Trophoblast cell (in vitro differentiated cells and primary cell): Measurements from ENCODE around the gene FGF23.

Experiments
- DNase-seq, 2 donors: peaks; one replicate each; pipeline ENCODE4 v3.0.0-alpha.2; 2016
- H2AFZ ChIP-seq: 2 replicates; pipeline ENCODE4 v1.6.1; 2013; ENCODE audit warnings: low read length, moderate library complexity, mild to moderate bottlenecking; ENCODE audit not compliant: insufficient read depth, poor library complexity
- H2AK5ac ChIP-seq: 2 replicates; pipeline ENCODE4 v1.6.1; 2013; ENCODE audit warnings: mild to moderate bottlenecking, low read length
- H2BK120ac ChIP-seq: 2 replicates; pipeline ENCODE4 v1.6.1; 2013; ENCODE audit warnings: low read length, mild to moderate bottlenecking, moderate library complexity; ENCODE audit not compliant: insufficient read depth, poor library complexity
- H2BK12ac ChIP-seq: 2 replicates; pipeline ENCODE4 v1.6.1; 2013; ENCODE audit warnings: mild to moderate bottlenecking, low read length, moderate library complexity
- H2BK5ac ChIP-seq: 2 replicates; pipeline ENCODE4 v1.6.1; 2013; ENCODE audit warnings: low read length, low read depth, moderate library complexity, mild to moderate bottlenecking; ENCODE audit not compliant: poor library complexity
- H3K14ac ChIP-seq: 2 replicates; pipeline ENCODE4 v1.6.1; 2013; ENCODE audit warnings: mild to moderate bottlenecking, low read length
- H3K18ac ChIP-seq: 2 replicates; pipeline ENCODE4 v1.6.1; 2013; ENCODE audit warnings: mild to moderate bottlenecking, low read length
- H3K23ac ChIP-seq: 2 replicates; pipeline ENCODE4 v1.6.1; 2013; ENCODE audit warnings: low read length
- H3K27ac ChIP-seq: 2 replicates; pipeline ENCODE4 v1.5.1; 2013; ENCODE audit warnings: low read depth, mild to moderate bottlenecking, inconsistent platforms, low read length, moderate library complexity
- H3K27me3 ChIP-seq: 2 replicates; pipeline ENCODE4 v1.6.1; 2013; ENCODE audit warnings: inconsistent platforms, mild to moderate bottlenecking, low read length, moderate library complexity; ENCODE audit not compliant: insufficient read depth
- H3K36me3 ChIP-seq, 2 experiments: 1 replicate in 1 of 2; 2 replicates in 1 of 2; pipeline ENCODE4 v1.6.1; 2013; ENCODE audit warnings: low read length in 2 of 2, mild to moderate bottlenecking in 2 of 2, moderate library complexity in 1 of 2; ENCODE audit not compliant: insufficient read depth in 2 of 2, control insufficient read depth in 1 of 2
- H3K4ac ChIP-seq: 2 replicates; pipeline ENCODE4 v1.6.1; 2013; ENCODE audit warnings: low read depth, mild to moderate bottlenecking, low read length, moderate library complexity
- H3K4me1 ChIP-seq, 2 experiments: 1 replicate in 1 of 2; 2 replicates in 1 of 2; pipeline ENCODE4 v1.6.1; 2013; ENCODE audit warnings: low read length in 2 of 2, mild to moderate bottlenecking in 2 of 2, moderate library complexity in 1 of 2; ENCODE audit not compliant: insufficient read depth in 2 of 2, control insufficient read depth in 1 of 2
- H3K4me2 ChIP-seq: 2 replicates; pipeline ENCODE4 v1.6.1; 2013; ENCODE audit warnings: inconsistent platforms, mild to moderate bottlenecking, low read length, moderate library complexity
- H3K4me3 ChIP-seq: 2 replicates; pipeline ENCODE4 v1.5.1; 2013; ENCODE audit warnings: mild to moderate bottlenecking, low read depth, low read length, inconsistent platforms
- H3K79me1 ChIP-seq: one replicate; pipeline ENCODE4 v1.6.1; 2013; ENCODE audit warnings: low read length
- H3K79me2 ChIP-seq: 2 replicates; pipeline ENCODE4 v1.6.1; 2013; ENCODE audit warnings: low read length, mild to moderate bottlenecking; ENCODE audit not compliant: control insufficient read depth, insufficient read depth, poor library complexity
- H3K9ac ChIP-seq: 2 replicates; pipeline ENCODE4 v1.6.1; 2013; ENCODE audit warnings: mild to moderate bottlenecking, low read length
- H3K9me3 ChIP-seq: 2 replicates; pipeline ENCODE4 v1.6.1; 2013; ENCODE audit warnings: low read depth, mild to moderate bottlenecking, control low read depth, inconsistent platforms, low read length; ENCODE audit not compliant: insufficient read depth
- H4K12ac ChIP-seq: 2 replicates; pipeline ENCODE4 v1.6.1; 2013; ENCODE audit warnings: low read depth, mild to moderate bottlenecking, low read length, moderate library complexity
- H4K8ac ChIP-seq: 2 replicates; pipeline ENCODE4 v1.6.1; 2013; ENCODE audit warnings: low read depth, mild to moderate bottlenecking, low read length, moderate library complexity
- H4K91ac ChIP-seq: one replicate; pipeline ENCODE4 v1.6.1; 2013; ENCODE audit warnings: low read depth, mild to moderate bottlenecking, low read length, moderate library complexity
- WGBS: extraction: QIAGEN DNeasy Blood & Tissue Kit; methylation state at CpG from one replicate; pipeline ENCODE4 v1.1.7; 2013; ENCODE audit warnings: missing lambda C conversion rate; ENCODE audit not compliant: insufficient read length, insufficient coverage; ENCODE audit errors: extremely low coverage; 5-methylcytosine and 5-hydroxymethylcytosine counted together

The FGF23 gene

GRCh38 chr12:4370265-4370664 lies 9.2 kb downstream of the FGF23 start:
- no peaks in the 10 kb centered on the region for H3K4me1 ChIP-seq
- H2BK120ac ChIP-seq: no peak overlapping the region
- no peak overlapping the region for H3K18ac ChIP-seq
- H3K9me3 ChIP-seq: no peaks in the 10 kb centered on the region
- H2AFZ ChIP-seq: no peak overlapping the region
- H3K27me3 ChIP-seq: no peaks in the 10 kb centered on the region
- no peak for DNase-seq
- no peak overlapping the region for H4K12ac ChIP-seq
- H3K36me3 ChIP-seq: no peaks in the 10 kb centered on the region
- H4K8ac ChIP-seq: no peak overlapping the region
- H2BK5ac ChIP-seq: no peak overlapping the region
- H2AK5ac ChIP-seq: no peak overlapping the region
- H3K4me3 ChIP-seq: no peak overlapping the region
- no peaks in the 10 kb centered on the region for H3K79me2 ChIP-seq
- H3K14ac ChIP-seq: no peak overlapping the region
- no peak overlapping the region for H3K9ac ChIP-seq
- H3K23ac ChIP-seq: no peak overlapping the region
- whole genome bisulfite sequencing: no CpG with 5 or more reads among the region's 31 CpGs
- H2BK12ac ChIP-seq: no peak overlapping the region
- H3K79me1 ChIP-seq: no peaks in the 10 kb centered on the region
- no peak overlapping the region for H3K4me2 ChIP-seq
- H3K4ac ChIP-seq: no peak overlapping the region
- H3K27ac ChIP-seq: no peak overlapping the region
- H4K91ac ChIP-seq: no peak overlapping the region

GRCh38 chr12:4369548-4369947 lies 10.0 kb downstream of the FGF23 start:
- Histone ChIP-seq H3K18ac (no peak overlapping the region), H2AK5ac (no peak overlapping the region), H3K4me1 (no peaks in the 10 kb centered on the region), H3K4ac (no peak overlapping the region), H4K91ac (no peak overlapping the region), H3K79me1 (no peaks in the 10 kb centered on the region), H3K23ac (no peak overlapping the region), H4K12ac (no peak overlapping the region), H2BK5ac (no peak overlapping the region), H2BK120ac (no peak overlapping the region), H3K9ac (no peak overlapping the region), H3K79me2 (no peaks in the 10 kb centered on the region), H3K14ac (no peak overlapping the region), H2AFZ (no peak overlapping the region), H3K9me3 (no peaks in the 10 kb centered on the region), H3K27ac (no peak overlapping the region), H2BK12ac (no peak overlapping the region), H3K4me2 (no peak overlapping the region), H3K36me3 (no peaks in the 10 kb centered on the region), H3K27me3 (no peaks in the 10 kb centered on the region), H3K4me3 (no peak overlapping the region), H4K8ac (no peak overlapping the region)
- WGBS: no CpG with 5 or more reads among the region's 4 CpGs
- no peak for DNase-seq

- H3K4me2 ChIP-seq: no peak overlapping the region
- H4K8ac ChIP-seq: no peak overlapping the region
- no peak overlapping the region for H3K9ac ChIP-seq
- no peak overlapping the region for H4K91ac ChIP-seq
- H2BK12ac ChIP-seq: no peak overlapping the region
- H3K18ac ChIP-seq: no peak overlapping the region
- no peak overlapping the region for H2BK120ac ChIP-seq
- H3K14ac ChIP-seq: no peak overlapping the region
- no peak for DNase-seq
- no peak overlapping the region for H2AK5ac ChIP-seq
- H3K36me3 ChIP-seq: no peaks in the 10 kb centered on the region
- no peak overlapping the region for H3K4me3 ChIP-seq
- H3K79me2 ChIP-seq: no peaks in the 10 kb centered on the region
- H3K9me3 ChIP-seq: no peaks in the 10 kb centered on the region
- H3K79me1 ChIP-seq: no peaks in the 10 kb centered on the region
- H3K4me1 ChIP-seq: no peaks in the 10 kb centered on the region
- no CpG with 5 or more reads among the region's 2 CpGs for WGBS
- no peak overlapping the region for H2BK5ac ChIP-seq
- H2AFZ ChIP-seq: no peak overlapping the region
- no peaks in the 10 kb centered on the region for H3K27me3 ChIP-seq
- H3K4ac ChIP-seq: no peak overlapping the region
- H3K27ac ChIP-seq: no peak overlapping the region
- H4K12ac ChIP-seq: no peak overlapping the region
- no peak overlapping the region for H3K23ac ChIP-seq
These were observed 13.4 kb downstream of the FGF23 start for GRCh38 chr12:4366090-4366489.

GRCh38 chr12:4356041-4356327 lies 23.5 kb downstream of the FGF23 start:
- no peak overlapping the region for H3K14ac ChIP-seq
- H3K4me2 ChIP-seq: no peak overlapping the region
- no peak overlapping the region for H2BK120ac ChIP-seq
- no peak overlapping the region for H4K8ac ChIP-seq
- no peak overlapping the region for H4K91ac ChIP-seq
- no peaks in the 10 kb centered on the region for H3K79me1 ChIP-seq
- H4K12ac ChIP-seq: no peak overlapping the region
- H2AFZ ChIP-seq: no peak overlapping the region
- no peaks in the 10 kb centered on the region for H3K79me2 ChIP-seq
- no peak overlapping the region for H3K18ac ChIP-seq
- H3K27me3 ChIP-seq: no peaks in the 10 kb centered on the region
- peaks cover 9 to 13% of the 10 kb centered on the region in 2 experiments for H3K36me3 ChIP-seq
- no peak overlapping the region for H3K4ac ChIP-seq
- no peaks in the 10 kb centered on the region for H3K9me3 ChIP-seq
- no peak overlapping the region for H3K4me3 ChIP-seq
- no peak overlapping the region for H2AK5ac ChIP-seq
- H3K27ac ChIP-seq: no peak overlapping the region
- DNase-seq: peak; percentile 47 to 63
- no peak overlapping the region for H2BK5ac ChIP-seq
- H3K4me1 ChIP-seq: no peaks in the 10 kb centered on the region
- H3K23ac ChIP-seq: no peak overlapping the region
- no peak overlapping the region for H2BK12ac ChIP-seq
- H3K9ac ChIP-seq: no peak overlapping the region
